ENCODE results near the gene ZNF787.

- TF ChIP-seq CTCF (conservative IDR thresholded peaks at IDR 0.05) (no peak), ZFX (IDR thresholded peaks at IDR 0.05) (no peak)
Observed at GRCh38 chr19:56091751-56092546, 29.1 kb downstream of the ZNF787 start.

Measured in C4-2B (cell line).